Liver (tissue), 3 donors: ENCODE data around the gene MCF2L.

Source experiments
- ATF3 ChIP-seq: IDR thresholded peaks from 2 replicates; pipeline ENCODE4 v1.6.1; 2016; ENCODE audit warnings: antibody characterized with exemption
- CTCF ChIP-seq: fragments of 150-350 bp; IDR thresholded peaks from 2 replicates; pipeline ENCODE4 v1.5.1; 2017; ENCODE audit warnings: improper control_type of control experiment, low read depth, low read length; ENCODE audit not compliant: missing input control
- EGR1 ChIP-seq, 2 donors: IDR thresholded peaks; 2 replicates each; pipeline ENCODE4 v1.6.1; 2016 to 2018; ENCODE audit warnings: antibody characterized with exemption in 2 of 2, low read depth in 2 of 2
- JUND ChIP-seq, 2 donors: IDR thresholded peaks; 2 replicates each; pipeline ENCODE4 v1.6.1; 2016; ENCODE audit warnings: antibody characterized with exemption in 2 of 2
- MAX ChIP-seq: IDR thresholded peaks from 2 replicates; pipeline ENCODE4 v1.6.1; 2016; ENCODE audit warnings: antibody characterized with exemption
- RAD21 ChIP-seq, 2 donors: IDR thresholded peaks; 2 replicates each; pipeline ENCODE4 v1.6.1; 2016; ENCODE audit warnings: antibody characterized with exemption in 2 of 2, mild to moderate bottlenecking in 2 of 2
- REST ChIP-seq: IDR thresholded peaks from 2 replicates; pipeline ENCODE4 v1.6.1; 2016; ENCODE audit warnings: antibody characterized with exemption, mild to moderate bottlenecking
- SP1 ChIP-seq: IDR thresholded peaks from 2 replicates; pipeline ENCODE4 v1.6.1; 2018; ENCODE audit warnings: antibody characterized with exemption, mild to moderate bottlenecking
- TAF1 ChIP-seq: conservative IDR thresholded peaks from 2 replicates; pipeline ENCODE4 v1.6.1; 2016; ENCODE audit warnings: antibody characterized with exemption, mild to moderate bottlenecking
- ZBTB33 ChIP-seq: IDR thresholded peaks from 2 replicates; pipeline ENCODE4 v1.6.1; 2016; ENCODE audit warnings: antibody characterized with exemption
- donor health status: healthy.
- donor health status: healthy.

- TF ChIP-seq SP1 (no peak), RAD21 (IDR thresholded peaks at IDR 0.05) (no peak), MAX (no peak), CTCF (no peak), REST (no peak), ZBTB33 (no peak), JUND (IDR thresholded peaks at IDR 0.05) (no peak), TAF1 (no peak), ATF3 (no peak), EGR1 (IDR thresholded peaks at IDR 0.05; ENCODE audit: low read depth in 2 of 2) (no peak)
These were observed 13.6 kb upstream of the MCF2L start for GRCh38 chr13:112955271-112955937.
